ENCODE results near the gene MICU1.

Gene MICU1

DNA sequence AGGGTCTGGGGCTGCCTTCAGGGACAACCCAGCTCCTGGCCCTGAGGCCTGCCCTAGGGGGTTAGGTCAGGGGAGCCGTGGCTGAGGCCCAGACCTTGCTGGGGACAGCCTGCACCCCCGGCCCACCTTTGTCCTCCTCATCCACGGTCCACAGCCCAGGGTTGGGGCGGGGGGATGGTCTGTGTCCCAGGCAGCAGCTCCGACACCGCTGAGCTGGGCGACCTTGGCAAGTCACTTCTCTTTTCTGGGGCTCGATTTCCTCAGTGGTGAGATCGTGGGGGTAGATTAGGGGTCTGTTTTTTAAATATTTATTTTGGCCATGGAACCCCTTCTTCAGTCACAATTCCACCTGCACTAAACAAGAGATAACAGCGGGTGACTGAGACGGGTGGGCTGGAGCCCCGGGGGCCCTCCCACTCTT, 302.1 kb downstream of the MICU1 start:
- no peaks in the 10 kb centered on the region for H4K20me1 ChIP-seq
- peak overlapping the region; percentile 91 to 99 (median 99); a peak in 21 of 22 replicates for H3K27ac ChIP-seq
- H3K9ac ChIP-seq, result peak overlapping the region; percentile 66 to 95 (median 92)
- TF ChIP-seq Cebpa-rat (IDR thresholded peaks at IDR 0.05), result no peak
- H3K4me3 ChIP-seq, result peak overlapping the region in 4 of 10 experiments; percentile 1 to 47 (median 26); a peak in 6 of 20 replicates
- H3K9me3 ChIP-seq (replicated peaks in 1 of 11), result 0 out of 22 replicates have a peak, but pooled peaks cover 0 to 6% (median 0%) of the 10 kb centered on the region in 11 experiments
- H3K36me3 ChIP-seq, result no peaks in the 10 kb centered on the region
- H3K4me2 ChIP-seq, result peak overlapping the region; percentile 89 to 98 (median 95)
- H3K4me1 ChIP-seq, result peaks cover 84 to 96% (median 92%) of the 10 kb centered on the region in 10 experiments
- H3K27me3 ChIP-seq, result no peaks in the 10 kb centered on the region

GRCh38 chr10:72323108-72323749, 302.6 kb downstream of the MICU1 start:
- Histone ChIP-seq H3K4me1 (peaks cover 84 to 96% (median 92%) of the 10 kb centered on the region in 10 experiments), H3K36me3 (no peaks in the 10 kb centered on the region), H3K27ac (peak overlapping the region; percentile 91 to 99 (median 99); a peak in 21 of 22 replicates), H3K4me2 (peak overlapping the region; percentile 89 to 98 (median 95)), H3K9ac (peak overlapping the region; percentile 66 to 95 (median 92)), H3K9me3 (replicated peaks in 1 of 11) (0 out of 22 replicates have a peak, but pooled peaks cover 0 to 6% (median 0%) of the 10 kb centered on the region in 11 experiments), H4K20me1 (no peaks in the 10 kb centered on the region), H3K27me3 (no peaks in the 10 kb centered on the region), H3K4me3 (peak overlapping the region in 5 of 10 experiments; percentile 1 to 47 (median 24); a peak in 8 of 20 replicates)
- no peak for TF ChIP-seq Cebpa-rat (IDR thresholded peaks at IDR 0.05)

- Histone ChIP-seq H3K27me3 (no peaks in the 10 kb centered on the region), H3K9me3 (replicated peaks in 1 of 11) (0 out of 22 replicates have a peak, but pooled peaks cover 0 to 6% (median 0%) of the 10 kb centered on the region in 11 experiments), H3K4me2 (peak overlapping the region; percentile 89 to 98 (median 95)), H3K9ac (peak overlapping the region; percentile 66 to 95 (median 92); a peak in 21 of 22 replicates), H4K20me1 (no peaks in the 10 kb centered on the region), H3K36me3 (no peaks in the 10 kb centered on the region), H3K4me1 (peaks cover 84 to 96% (median 92%) of the 10 kb centered on the region in 10 experiments), H3K4me3 (peak overlapping the region in 2 of 10 experiments; percentile 14 to 66; a peak in 5 of 20 replicates), H3K27ac (peak overlapping the region; percentile 91 to 99 (median 99))
- TF ChIP-seq Cebpa-rat (IDR thresholded peaks at IDR 0.05), result no peak
Measured at GRCh38 chr10:72322280-72323058, 303.4 kb downstream of the MICU1 start.

- peak overlapping the region in 3 of 10 experiments; percentile 41 to 66 (median 43); a peak in 5 of 20 replicates for H3K4me3 ChIP-seq
- peak overlapping the region; percentile 88 to 95 (median 92); a peak in 21 of 22 replicates for H3K9ac ChIP-seq
- H3K36me3 ChIP-seq, result no peaks in the 10 kb centered on the region
- no peaks in the 10 kb centered on the region for H3K27me3 ChIP-seq
- H3K27ac ChIP-seq, result peak overlapping the region; percentile 91 to 99 (median 99)
- H3K4me2 ChIP-seq, result peak overlapping the region; percentile 89 to 98 (median 95)
- H3K4me1 ChIP-seq, result peaks cover 84 to 96% (median 92%) of the 10 kb centered on the region in 10 experiments
- TF ChIP-seq Cebpa-rat (IDR thresholded peaks at IDR 0.05), result no peak
- H4K20me1 ChIP-seq, result no peaks in the 10 kb centered on the region
- H3K9me3 ChIP-seq (replicated peaks in 1 of 11), result 0 out of 22 replicates have a peak, but pooled peaks cover 0 to 6% (median 0%) of the 10 kb centered on the region in 11 experiments
Measured at GRCh38 chr10:72322030-72322279, 303.9 kb downstream of the MICU1 start.

DNA sequence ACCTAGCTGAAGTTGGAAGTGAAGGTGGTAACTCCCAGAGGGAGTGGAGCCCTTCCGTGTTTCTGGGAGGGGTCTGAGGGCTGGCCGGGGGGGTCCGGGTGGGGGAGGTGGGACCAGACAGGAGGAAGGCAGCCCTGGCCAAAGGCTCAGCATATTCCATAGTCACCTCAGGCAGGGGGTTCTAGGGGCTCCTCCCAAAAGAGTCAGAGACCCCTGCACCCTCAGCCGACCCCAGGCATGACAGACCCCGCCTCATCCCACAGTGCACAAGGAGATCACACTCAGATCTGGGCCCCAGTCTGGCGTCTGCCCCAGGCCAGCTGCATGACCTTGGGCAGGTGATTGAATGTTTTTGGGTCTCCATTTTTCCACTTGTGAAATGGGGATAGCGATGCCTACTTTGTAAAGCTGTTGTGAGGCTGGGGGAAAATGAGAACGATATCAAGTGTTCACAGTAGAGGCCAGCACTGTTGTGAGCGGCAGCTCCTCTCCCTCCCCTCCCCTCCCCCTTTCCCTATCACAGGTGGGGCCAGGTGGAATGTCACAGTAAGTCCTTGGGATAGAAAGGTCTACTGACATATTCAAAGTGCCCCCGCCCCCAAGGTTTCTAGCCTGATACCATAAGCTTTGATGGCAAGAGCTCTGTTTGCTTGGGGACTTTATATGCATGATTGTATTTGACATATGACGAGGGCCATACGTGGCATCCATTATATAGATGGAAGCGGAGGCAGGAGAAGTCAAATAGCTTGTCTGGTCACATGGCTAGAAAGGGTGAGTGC, 304.4 kb downstream of the MICU1 start:
- Histone ChIP-seq H3K9me3 (replicated peaks in 1 of 11) (0 out of 22 replicates have a peak, but pooled peaks cover 0 to 6% (median 0%) of the 10 kb centered on the region in 11 experiments), H3K27ac (peak overlapping the region; percentile 91 to 99 (median 99)), H3K4me2 (peak overlapping the region; percentile 89 to 98 (median 95)), H3K4me3 (peak overlapping the region in 8 of 10 experiments; percentile 12 to 66 (median 46); a peak in 12 of 20 replicates), H3K36me3 (no peaks in the 10 kb centered on the region), H4K20me1 (no peaks in the 10 kb centered on the region), H3K27me3 (no peaks in the 10 kb centered on the region), H3K9ac (peak overlapping the region; percentile 88 to 95 (median 92)), H3K4me1 (peaks cover 85 to 96% (median 92%) of the 10 kb centered on the region in 10 experiments)
- TF ChIP-seq Cebpa-rat (IDR thresholded peaks at IDR 0.05), result no peak

- Histone ChIP-seq H3K4me1 (peaks cover 91 to 98% (median 95%) of the 10 kb centered on the region in 10 experiments), H3K27me3 (no peaks in the 10 kb centered on the region), H3K9ac (peak overlapping the region; percentile 88 to 95 (median 92)), H3K36me3 (no peaks in the 10 kb centered on the region), H3K4me3 (peak overlapping the region in 9 of 10 experiments; percentile 12 to 66 (median 51); a peak in 12 of 20 replicates), H3K9me3 (replicated peaks in 1 of 11) (0 out of 22 replicates have a peak, but pooled peaks cover 0 to 3% (median 0%) of the 10 kb centered on the region in 11 experiments), H4K20me1 (no peaks in the 10 kb centered on the region), H3K4me2 (peak overlapping the region; percentile 89 to 98 (median 95)), H3K27ac (peak overlapping the region; percentile 91 to 99 (median 99))
- TF ChIP-seq Cebpa-rat (IDR thresholded peaks at IDR 0.05), result peak; percentile 20 to 99 (median 91); a peak in 19 of 22 replicates
Measured at GRCh38 chr10:72320676-72321247, 305.1 kb downstream of the MICU1 start.

- H3K27me3 ChIP-seq, result no peaks in the 10 kb centered on the region
- peak overlapping the region; percentile 88 to 95 (median 92) for H3K9ac ChIP-seq
- TF ChIP-seq Cebpa-rat (IDR thresholded peaks at IDR 0.05), result peak; percentile 89 to 99 (median 98)
- H3K9me3 ChIP-seq (replicated peaks in 1 of 11), result no peaks in the 10 kb centered on the region
- H3K27ac ChIP-seq, result peak overlapping the region; percentile 91 to 99 (median 99)
- H3K4me2 ChIP-seq, result peak overlapping the region; percentile 89 to 98 (median 95)
- no peaks in the 10 kb centered on the region for H3K36me3 ChIP-seq
- H3K4me1 ChIP-seq, result peaks cover 90 to 98% (median 95%) of the 10 kb centered on the region in 10 experiments
- no peaks in the 10 kb centered on the region for H4K20me1 ChIP-seq
- peak overlapping the region; percentile 22 to 66 (median 51); a peak in 18 of 20 replicates for H3K4me3 ChIP-seq
Measured at GRCh38 chr10:72319416-72320254, 306.2 kb downstream of the MICU1 start.
